Fibroblast of mammary gland (primary cell): ENCODE measurements around the gene SNX17.
"Not testable (repeated sequence)": the region's sequence is repeated elsewhere in the genome, so short reads cannot be mapped to it uniquely, and the experiment has no call there.

Experiments used
- DNase-seq: peaks from one replicate; pipeline ENCODE4 v3.0.0-alpha.2; 2010; ENCODE audit warnings: low read depth
- H3K4me3 ChIP-seq: 2 replicates; pipeline ENCODE4 v1.5.1; 2011; ENCODE audit warnings: low read depth, mild to moderate bottlenecking, low read length, moderate library complexity; ENCODE audit not compliant: control insufficient read depth
- TF ChIP-seq, protein P1 (sequence below): conservative IDR thresholded peaks from 2 replicates; pipeline ENCODE4 v1.5.1; 2011; ENCODE audit warnings: low read depth, low read length, inconsistent platforms; ENCODE audit not compliant: control insufficient read depth, insufficient read depth

SNX17 gene

DNA sequence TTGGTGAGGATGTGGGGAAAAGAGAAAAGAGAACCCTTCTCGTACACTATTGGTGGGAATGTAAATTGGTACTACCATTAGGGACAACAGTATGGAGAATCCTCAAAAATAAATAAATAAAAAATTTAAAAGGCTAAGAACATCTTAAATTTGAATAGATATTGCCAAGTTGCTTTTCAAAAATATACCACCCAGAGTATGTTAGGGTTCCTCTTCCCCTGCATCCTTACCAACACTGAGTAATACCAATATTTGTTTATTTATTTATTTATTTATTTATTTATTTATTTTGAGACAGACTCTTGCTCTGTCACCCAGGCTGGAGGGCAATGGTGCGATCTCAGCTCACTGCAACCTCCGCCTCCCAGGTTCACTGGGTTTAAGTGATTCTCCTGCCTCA, 52.5 kb downstream of the SNX17 start:
- TF ChIP-seq, protein P1, sequence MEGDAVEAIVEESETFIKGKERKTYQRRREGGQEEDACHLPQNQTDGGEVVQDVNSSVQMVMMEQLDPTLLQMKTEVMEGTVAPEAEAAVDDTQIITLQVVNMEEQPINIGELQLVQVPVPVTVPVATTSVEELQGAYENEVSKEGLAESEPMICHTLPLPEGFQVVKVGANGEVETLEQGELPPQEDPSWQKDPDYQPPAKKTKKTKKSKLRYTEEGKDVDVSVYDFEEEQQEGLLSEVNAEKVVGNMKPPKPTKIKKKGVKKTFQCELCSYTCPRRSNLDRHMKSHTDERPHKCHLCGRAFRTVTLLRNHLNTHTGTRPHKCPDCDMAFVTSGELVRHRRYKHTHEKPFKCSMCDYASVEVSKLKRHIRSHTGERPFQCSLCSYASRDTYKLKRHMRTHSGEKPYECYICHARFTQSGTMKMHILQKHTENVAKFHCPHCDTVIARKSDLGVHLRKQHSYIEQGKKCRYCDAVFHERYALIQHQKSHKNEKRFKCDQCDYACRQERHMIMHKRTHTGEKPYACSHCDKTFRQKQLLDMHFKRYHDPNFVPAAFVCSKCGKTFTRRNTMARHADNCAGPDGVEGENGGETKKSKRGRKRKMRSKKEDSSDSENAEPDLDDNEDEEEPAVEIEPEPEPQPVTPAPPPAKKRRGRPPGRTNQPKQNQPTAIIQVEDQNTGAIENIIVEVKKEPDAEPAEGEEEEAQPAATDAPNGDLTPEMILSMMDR = no peak
- no peak overlapping the region for H3K4me3 ChIP-seq
- DNase-seq = no peak

DNA sequence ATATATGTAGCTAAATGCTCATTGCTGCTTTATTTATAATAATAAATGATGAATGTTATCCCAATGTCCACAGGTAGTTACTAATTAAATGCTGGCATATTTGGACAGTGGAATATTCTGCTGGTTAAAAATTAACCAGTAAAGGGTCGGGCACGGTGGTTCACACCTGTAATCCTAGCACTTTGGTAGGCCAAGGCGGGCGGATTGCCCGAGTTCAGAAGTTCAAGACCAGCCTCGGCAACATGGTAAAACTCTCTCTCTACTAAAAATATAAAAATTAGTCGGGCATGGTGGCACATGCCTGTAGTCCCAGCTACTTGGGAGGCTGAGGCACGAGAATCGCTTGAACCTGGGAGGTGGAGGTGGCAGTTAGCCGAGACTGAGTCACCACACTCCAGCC, 54.6 kb downstream of the SNX17 start:
- DNase-seq, H3K4me3 ChIP-seq: not testable (repeated sequence)
